NCI-H446 treated with DMSO at 0.1 percent for 48 hours (cell line): ENCODE results near the gene BIVM.

Experiments
- DNase-seq: peaks from one replicate; lab custom pipeline; 2025; lab: John Stamatoyannopoulos, UW

The BIVM gene

DNA sequence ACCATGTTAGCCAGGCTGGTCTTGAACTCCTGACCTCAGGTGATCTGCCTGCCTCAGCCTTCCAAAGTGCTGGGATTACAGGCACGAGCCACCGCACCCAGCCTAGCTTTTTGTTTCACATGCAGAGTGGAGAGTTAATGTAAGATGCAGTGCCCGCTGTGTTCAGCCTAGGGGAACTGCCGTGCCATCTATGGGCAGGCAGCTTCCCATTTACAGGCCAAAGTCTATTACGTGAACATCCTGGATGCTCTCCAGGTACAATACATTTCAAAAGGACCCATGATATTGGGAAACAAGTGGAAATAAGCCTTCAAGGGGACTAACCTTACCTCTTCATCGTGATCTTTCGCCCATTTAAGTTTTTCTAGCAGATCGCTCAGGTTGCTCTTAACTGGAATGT, 10.2 kb upstream of the BIVM start:
- DNase-seq = no peak

DNA sequence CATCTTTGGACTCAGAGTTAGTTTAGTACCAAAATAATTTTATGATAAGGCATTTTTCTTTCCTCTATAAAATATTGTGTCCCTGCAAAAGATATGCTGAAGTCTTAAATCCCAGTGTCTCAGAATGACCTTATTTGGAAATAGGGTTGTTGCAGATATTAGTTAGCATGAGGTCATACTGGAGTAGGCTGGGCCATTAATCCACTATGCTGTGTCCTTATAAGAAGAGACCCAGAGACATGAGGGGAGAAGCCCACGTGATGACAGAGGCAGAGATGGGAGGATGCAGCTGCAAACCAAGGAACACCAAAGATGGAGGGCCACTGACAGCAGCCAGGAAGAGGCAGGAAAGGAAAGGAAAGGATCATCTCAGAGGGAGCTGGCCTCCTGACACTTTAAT, 6.5 kb upstream of the BIVM start:
- DNase-seq = no peak

DNA sequence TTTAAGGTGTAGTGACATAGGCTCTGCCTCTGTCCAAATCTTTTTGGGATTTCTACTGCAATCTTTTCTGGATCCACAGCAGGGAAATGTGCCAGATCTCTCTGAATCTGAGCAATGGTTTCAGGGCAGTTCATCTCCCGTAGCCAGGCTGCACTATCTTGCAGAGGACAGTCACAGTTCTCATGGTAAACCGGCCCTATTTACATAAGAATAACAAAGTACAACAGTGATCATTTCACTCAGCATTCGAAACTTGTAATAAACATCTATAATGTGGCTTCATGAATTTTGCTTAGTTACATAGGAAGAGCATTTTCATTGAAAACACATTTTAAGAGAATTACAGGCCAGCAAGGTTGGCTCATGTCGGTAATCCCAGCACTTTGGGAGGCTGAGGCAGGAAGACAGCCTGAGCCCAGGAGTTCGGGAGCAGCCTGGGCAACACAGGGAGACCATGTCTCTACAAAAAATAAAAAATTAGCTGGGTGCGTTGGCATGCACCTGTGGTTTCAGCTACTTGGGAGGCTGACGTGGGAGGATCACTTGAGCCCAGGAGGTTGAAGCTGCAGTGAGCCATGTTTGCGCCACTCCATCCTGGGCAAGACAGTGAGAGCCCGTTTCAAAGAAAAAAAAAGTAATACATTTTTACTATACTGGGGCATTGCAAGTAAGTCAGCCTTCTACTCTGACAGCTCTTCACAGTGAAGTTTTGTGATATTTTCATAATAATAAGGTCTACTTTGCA, 5.1 kb upstream of the BIVM start:
- no peak for DNase-seq

DNA sequence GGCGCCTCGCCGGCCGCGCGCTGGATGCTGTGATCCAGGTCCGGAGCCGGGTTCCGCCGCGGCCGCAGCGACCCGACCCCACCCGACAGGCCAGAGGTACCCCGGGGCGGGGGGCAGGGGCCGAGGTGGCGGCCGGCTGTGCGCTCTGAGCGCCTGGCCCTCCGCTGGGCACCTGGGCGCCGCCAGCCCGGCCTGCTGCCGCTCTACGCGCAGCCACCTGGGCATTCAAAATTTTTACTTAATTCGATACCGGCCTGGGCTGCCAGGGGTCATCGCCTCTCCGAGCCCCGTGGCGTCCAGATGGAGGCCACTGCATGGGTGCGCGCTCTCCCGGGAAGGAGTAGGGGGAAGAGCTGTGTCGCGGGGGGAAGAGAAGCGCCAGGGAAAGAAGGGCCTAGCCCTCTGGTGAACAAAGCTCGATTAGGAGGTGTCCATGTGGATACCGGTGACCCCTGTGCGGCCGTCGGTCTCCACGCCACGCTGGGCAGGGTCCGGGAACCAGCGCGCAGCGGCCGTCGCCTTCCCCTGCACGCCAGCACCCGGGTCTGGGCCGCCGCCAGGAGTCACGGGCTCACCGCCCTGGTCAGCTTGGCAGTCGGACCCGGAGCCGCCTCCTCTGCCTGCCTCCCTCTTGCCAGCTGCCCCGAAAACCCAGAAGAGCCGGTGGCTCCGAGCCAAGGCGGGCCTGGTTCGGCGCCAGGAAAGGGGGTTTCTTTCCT, 666 bp downstream of the BIVM start:
- no peak for DNase-seq

DNA sequence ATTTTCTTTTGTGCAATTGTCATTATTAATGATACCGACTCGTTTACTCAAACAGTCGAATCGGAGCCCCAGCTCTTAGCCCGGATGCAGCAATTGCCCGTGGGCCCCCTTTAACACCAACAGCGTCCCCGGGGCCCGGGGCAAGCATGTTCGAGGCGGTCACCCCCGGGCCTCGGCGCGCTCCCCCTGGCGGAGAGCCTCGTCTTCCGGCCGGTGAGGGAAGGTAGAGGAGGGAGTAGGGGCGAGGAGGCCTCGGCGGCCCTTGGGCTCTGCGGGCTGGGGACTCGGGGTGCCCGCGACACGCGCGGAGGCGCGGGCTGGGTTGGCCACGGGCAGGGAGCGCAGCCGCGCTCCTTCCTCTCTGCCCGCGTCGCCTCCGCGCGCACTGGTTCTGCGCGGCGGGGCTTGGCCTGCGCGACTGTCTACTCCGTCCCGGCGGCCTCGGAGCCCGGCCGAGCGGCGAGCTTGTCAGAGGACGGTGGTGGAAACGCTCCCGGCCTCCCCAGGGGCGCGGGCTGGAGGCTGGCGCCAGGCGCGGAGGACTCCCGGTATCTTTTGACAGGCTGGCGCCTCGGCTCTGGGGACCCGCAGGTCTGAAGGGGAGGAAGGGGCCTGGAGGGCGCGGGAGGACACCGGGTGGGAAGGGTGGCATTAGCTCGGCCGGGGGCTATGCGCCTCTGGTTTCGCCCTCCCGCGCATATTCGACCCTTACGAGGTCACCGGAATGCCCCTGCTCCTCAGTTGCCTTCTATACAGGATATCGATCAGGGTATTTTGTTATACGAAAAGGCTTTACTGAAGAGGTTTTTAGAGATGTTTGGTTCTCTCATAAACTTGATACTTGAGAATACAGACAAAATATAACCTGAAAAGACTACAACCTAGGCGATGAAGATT, 1.5 kb downstream of the BIVM start:
- DNase-seq = peak; percentile 9

DNA sequence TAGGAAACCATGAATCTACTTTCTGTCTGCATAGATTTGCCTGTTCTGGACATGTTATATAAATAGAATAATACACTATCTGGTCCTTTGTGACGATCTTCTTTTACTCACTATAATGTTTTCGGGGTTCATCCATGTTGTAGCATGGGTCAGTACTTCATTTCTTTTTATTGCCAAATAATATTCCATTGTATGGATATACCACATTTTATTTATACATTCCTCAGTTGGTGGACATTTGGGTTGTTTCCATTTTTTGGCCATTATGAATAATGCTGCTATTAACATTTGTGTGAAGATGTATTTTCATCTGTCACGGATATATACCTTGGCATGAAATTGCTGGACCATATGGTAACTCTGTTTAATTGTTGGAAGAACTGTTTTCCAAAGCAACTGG, 6.8 kb downstream of the BIVM start:
- no peak for DNase-seq

DNA sequence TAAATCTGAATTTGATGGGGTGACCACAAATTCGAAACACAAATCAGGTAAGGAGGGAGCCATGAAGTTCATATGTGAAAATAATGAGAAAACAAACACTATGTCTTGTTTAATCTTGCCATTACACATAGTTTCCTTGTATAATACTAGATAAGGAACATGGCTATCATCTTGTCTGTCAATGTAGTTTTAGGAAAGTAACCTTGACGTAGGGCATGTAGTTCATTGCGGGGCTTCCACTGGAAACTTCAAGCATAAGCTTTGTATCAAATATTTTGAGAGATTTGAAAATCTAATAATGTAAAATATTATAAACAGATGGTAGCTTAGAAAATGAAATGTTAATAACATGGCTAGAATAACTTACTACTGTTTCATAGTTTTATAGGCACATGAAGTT, 8.8 kb downstream of the BIVM start:
- DNase-seq = no peak

DNA sequence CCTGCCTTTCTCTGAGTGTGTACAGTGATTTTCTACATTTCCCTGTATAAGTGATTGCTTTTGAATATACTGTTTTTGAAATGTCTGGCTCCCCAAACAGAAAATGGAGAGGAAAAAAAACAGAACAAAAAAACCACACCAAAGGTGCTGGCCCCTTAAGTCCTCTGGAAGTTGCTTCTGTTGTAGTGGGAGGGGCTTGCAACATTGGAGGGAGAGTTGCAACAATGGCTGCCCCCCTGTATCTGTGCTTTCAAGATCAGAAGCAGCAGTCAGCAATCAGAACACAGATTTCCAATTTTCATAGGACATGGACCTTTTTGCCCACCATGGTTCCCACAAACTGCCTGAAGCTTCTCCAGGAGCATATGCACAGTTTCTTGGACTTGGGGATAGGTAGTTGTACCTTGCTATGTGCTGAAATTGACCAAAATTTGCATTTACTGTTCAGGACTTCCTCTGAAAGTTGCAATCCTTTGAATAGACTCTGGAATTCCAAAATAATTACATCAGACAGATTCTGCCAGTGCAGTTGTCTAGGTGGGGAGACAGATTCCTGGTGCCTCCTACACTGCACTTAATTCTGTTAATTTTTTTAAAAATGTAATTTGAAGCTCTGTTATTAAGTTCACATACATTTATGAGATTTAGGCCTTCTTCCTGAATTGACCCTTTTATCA, 13.8 kb downstream of the BIVM start:
- DNase-seq = no peak

DNA sequence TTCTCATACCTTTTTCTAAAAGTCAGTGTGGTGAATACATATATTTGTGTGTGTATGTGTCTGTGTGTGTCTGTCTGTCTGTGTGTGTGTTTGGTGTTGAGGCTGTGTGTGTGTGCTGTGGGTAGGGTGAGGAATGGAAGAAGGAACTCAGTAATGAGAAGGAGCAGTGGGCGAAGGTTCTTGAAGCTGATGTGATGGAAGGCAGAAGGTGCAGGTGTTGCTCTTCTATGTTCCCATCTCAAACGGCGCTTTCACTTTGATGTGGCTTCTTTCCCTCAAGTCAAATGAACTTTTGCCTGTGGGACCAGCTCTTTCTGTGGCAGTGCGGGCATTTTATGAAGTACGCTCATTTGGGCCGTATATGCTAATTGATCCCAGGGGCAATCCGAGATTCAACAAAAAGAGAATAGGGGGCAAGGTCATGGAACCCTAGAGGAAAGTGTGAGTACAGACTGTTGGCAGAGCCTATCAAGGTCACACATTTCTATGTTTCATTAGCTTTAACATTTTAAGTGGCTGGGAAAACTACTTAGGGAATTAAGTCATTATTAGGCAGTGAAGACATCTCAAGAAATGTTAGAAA, 15.2 kb downstream of the BIVM start:
- no peak for DNase-seq

DNA sequence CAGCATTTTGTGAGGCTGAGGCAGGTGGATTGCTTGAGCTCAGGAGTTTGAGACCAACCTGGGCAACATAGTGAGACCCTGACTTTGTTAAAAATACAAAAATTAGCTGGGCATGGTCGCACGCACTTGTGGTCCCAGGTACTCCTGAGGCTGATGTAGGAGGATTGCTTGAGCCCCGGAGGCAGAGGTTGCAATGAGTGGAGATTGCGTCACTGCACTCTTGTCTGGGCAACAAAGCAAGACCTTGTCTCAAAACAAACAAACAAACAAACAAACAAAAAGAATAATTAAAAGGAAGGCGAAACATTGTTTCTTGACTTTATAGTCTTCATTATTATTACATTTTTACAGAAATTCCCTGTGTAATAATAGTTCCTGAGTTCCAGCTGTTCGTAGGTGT, 15.9 kb downstream of the BIVM start:
- DNase-seq = no peak

DNA sequence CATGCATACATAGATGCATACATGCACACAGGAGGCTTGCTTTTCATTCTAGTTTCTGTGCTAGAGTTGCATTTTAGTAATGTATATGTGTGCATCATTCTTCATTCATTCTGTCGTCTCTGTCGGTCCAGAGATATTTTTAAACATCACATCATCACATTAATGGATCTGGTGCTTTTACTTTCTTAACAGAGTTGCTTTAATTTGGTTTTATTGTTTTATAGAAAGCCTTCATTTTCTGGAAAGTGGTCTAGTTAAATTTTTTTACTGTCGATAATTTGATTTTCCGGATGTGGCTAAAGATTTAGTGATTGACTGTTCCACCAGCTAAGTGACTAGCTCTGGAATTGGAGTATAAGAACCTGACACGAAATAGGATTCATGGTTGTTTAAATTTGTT, 16.9 kb downstream of the BIVM start:
- DNase-seq = no peak

DNA sequence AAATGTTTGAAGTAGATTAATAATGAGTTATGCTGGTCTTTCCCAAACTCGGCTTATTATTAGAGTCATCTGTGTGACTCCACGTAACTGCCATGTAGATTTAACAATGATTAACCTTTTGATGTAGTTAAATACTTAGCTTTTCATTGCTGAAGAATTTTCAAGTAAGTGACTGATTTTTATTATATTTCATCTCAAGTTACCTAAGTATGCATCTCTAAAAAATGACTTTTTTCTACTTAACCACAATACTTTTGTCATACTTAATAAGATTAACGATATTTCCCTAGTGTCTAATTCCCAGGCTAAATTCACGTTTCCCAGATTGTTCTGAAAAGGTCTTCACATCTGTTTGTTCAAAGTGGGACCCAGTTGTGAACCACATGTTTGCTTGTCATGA, 17.8 kb downstream of the BIVM start:
- DNase-seq = no peak

DNA sequence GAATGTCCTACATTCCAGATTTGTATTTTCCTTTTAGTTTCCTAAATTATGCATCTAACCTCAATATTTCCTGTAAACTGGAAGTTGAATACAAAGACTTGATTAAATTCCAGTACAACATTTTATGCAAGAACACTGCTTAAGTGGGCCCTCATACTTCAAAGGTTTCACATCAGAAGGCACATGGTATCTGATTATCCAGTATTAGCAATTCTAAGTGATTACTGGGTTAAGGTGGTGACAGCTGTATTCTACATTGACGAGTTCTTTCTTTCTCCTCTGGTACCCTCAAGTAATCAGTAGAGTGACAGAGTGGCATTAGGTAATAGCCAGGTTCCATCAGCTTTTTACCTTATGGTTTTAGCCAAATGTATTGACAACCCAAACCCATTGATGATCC, 18.3 kb downstream of the BIVM start:
- DNase-seq = no peak

DNA sequence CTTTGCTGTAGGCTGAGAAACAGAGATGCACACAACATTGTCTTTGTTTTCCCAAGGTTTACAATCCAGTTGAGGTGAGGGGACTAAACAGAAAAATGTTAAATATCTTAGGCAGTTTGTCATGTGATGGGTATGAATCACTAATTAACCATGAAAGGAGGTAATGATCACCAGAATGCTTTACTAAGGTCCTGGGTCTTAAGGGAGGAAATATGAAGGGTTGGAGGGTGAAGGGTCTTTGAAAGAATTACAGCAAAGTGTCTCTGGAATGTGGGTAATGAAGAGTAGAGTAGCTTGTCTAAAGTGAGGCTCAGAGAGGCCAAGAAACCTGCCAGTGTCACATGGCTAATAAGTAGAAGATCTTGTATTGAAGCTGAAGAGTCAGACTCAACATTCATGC, 19.0 kb downstream of the BIVM start:
- no peak for DNase-seq

DNA sequence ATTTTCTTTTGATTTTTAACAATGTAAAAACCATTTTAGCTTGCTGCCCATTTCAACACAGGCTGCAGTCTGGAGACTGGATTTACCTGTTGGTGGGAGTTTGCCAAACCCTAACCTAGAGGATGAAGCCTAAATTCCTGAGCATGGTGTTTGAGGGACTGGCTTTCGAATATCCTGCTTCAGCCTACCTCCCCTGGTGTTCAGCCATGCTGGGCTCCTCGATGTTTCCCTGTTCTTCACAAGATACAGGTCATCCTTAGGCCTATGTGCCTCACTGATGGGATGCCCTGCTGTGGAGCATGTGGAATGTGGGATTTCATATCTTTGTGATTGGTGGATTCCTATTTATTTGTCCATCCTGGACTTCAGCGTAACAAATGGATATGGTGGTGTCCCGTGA, 26.5 kb downstream of the BIVM start:
- DNase-seq = no peak

DNA sequence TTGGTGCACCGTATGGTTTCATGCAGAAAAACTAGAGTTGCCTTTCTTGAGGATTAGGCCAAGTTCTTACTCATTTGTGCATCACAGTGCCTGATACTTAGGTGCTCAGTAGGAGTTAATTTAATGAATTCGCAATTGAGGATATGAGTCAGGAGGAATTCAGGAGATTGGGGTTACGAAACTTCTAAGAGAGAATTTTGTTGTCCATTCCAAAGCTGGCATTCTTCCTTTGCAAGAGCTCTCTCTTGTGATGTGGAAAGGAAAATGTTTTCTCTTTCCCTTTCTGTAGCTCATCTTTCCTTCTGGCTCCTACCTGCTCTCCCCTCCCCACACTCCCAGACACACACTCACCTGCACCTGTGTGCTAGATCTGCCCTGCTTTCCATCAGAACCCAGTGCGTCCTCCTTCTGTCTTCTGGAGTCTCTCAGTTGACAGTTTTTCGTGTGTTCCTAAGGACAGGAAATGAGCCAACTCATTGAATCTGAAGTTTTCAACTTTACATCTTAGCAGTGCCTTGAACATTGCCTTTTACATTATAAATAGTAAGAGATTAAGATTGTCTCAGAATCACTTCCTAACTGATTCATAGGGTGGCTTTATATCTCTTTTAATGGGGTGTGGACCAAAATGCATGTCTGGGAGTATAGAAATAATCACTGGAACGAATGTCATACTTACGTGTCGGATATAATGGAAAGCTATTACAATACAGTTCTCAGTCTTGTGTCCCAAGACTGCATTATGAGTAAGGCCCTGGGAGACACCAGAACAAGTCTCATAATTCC, 27.2 kb downstream of the BIVM start:
- DNase-seq = no peak

DNA sequence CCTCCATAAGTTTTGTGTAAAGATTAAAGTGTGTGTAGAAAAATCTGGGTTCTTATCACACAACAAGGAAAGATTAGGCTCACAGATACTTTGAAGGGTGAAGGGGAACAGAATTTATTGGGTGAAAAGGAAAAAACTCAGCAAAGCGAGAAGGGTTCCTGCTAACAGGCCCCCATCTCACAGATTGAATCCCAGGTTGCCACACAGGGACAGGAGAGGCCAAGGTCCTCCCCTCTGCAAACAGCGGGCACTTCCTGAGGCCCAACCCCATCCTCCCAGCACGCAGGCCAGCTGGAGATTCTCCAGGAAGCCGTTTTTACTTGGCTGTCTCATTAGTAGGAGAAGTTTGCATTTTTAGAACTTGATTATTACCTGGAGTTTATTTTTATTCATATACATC, 31.7 kb downstream of the BIVM start:
- DNase-seq = no peak

DNA sequence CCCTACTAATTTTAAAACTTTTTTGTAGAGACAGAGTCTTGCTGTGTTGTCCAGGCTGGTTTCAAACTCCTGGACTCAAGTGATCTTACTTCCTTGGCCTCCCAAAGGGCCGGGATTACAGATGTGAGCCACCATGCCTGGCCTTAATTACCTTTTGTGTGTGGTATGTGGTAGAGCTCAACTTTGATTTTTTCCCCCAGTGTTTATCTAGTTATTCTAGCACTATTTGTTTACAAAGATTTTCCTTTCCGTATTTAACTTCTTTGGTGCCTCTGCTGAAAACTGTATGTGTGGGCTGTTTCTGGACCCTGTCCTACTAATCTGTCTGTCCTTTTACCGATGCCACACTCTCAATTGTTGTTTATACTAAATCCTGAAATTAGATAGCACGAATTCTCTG, 37.6 kb downstream of the BIVM start:
- DNase-seq = no peak

DNA sequence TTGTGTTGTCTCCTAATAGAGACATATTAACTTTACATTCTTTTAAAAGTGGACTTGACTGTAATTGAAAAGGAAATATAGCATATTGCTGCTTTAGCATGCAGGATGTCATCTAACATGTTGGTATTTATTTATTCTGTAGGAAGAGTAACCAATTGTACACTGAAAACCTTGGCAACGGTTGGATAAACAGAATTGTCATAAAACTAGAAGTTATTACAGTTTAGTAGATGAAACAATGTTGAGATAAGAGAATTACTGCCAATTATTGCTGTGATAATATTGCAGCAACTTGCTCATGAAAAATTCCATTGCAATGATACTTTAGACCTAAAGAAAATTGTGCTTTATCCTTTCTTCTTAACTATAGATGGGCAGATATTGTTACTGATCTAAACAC, 39.4 kb downstream of the BIVM start:
- DNase-seq = no peak

DNA sequence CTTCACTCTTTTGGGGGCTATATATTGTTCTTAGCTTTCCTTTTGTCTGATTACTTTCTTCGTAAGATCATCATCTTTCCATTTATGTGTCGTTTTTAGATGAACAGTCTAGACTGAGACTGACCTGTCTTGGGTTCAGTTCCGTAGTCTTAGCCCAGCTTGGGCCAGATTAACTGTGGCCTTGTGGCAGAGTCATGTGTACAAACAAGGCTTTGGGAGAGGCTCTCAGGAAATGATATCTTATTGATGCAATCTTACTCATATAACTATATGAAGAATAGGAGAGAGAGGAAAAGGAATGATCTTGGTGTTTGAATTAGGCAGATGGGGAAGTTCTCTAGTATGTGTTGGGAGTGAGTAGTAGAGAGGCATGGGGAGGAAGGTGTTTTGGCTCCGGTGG, 40.1 kb downstream of the BIVM start:
- DNase-seq = no peak

DNA sequence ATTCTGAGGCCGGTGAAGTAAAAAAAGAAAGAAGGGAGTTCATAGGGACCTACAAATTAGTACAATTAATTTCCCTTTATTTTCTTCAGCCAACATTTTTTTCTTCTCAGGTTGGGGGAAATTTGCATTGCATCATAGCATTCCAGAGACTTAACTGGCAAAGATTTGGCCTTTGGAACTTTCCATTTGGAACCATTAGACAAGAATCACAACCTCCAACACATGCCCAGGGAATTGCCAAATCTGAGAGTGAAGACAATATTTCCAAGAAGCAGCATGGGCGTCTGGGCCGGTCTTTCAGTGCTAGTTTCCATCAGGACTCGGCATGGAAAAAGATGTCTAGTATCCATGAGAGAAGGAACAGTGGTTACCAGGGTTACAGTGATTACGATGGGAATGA, 40.5 kb downstream of the BIVM start:
- no peak for DNase-seq
